HepG2 (cell line): ENCODE measurements around the gene DHX58. TPM values are rescaled to one million over a fixed set of nuclear protein-coding genes. Genes with fewer than 3 reads are reported as not detected.

Experiments
- AKAP8 ChIP-seq: sonication (generic); formaldehyde crosslinking; IDR thresholded peaks from 2 replicates; pipeline ENCODE4 v1.5.1; 2020; ENCODE audit warnings: mild to moderate bottlenecking, missing genetic modification reagents
- HMG20A ChIP-seq: IDR thresholded peaks from 2 replicates; pipeline ENCODE4 v1.6.1; 2016; ENCODE audit warnings: borderline replicate concordance
- SNRNP70 ChIP-seq: fragments of 200-400 bp; formaldehyde crosslinking; IDR thresholded peaks from 2 replicates; pipeline ENCODE4 v1.6.1; 2017; ENCODE audit warnings: mild to moderate bottlenecking, low read depth, low read length, moderate library complexity
- SP2 ChIP-seq: sonication (generic); formaldehyde crosslinking; IDR thresholded peaks from 2 replicates; pipeline ENCODE4 v1.5.1; 2020; ENCODE audit warnings: mild to moderate bottlenecking, missing genetic modification reagents
- SPEN ChIP-seq: sonication (generic); formaldehyde crosslinking; IDR thresholded peaks from 2 replicates; pipeline ENCODE4 v1.5.1; 2020; ENCODE audit warnings: low read depth, mild to moderate bottlenecking, missing genetic modification reagents
- XBP1 ChIP-seq: sonication (generic); formaldehyde crosslinking; IDR thresholded peaks from 2 replicates; pipeline ENCODE4 v1.5.0; 2020; ENCODE audit warnings: missing genetic modification reagents
- ZFX ChIP-seq: sonication (generic); formaldehyde crosslinking; IDR thresholded peaks from 2 replicates; pipeline ENCODE4 v1.4.0; 2020; ENCODE audit warnings: mild to moderate bottlenecking, low read depth, missing genetic modification reagents, moderate library complexity
- polyA plus RNA-seq, 8 experiments: library from polyadenylated mRNA; depleted of rRNA in 3 of 8; stranded (reverse) in 7 of 8; unstranded in 1 of 8; fragments of >200 nt; fragmentation: Illumina TruSeq in 4 of 8; extraction: Trizol in 4 of 8; gene quantifications; 2 replicates each; pipeline versions ENCODE4 v1.2.1 to v1.2.3, GENCODE V29; 2011 to 2016; ENCODE audit warnings: low read depth in 4 of 8, missing spikeins in 1 of 8, mixed read lengths in 1 of 8; ENCODE audit not compliant: insufficient read depth in 1 of 8
- total RNA-seq, 5 experiments: library from RNA; depleted of rRNA; stranded (reverse); fragments of >200 nt; fragmentation: Illumina TruSeq; extraction: Trizol; gene quantifications; 2 replicates each; pipeline ENCODE4 v1.2.3, GENCODE V29; 2016; ENCODE audit warnings: low read depth in 1 of 5
- TF ChIP-seq, protein P1 (sequence below): sonication (generic); formaldehyde crosslinking; IDR thresholded peaks from 2 replicates; pipeline ENCODE4 v1.5.1; 2020; ENCODE audit warnings: missing genetic modification reagents, mild to moderate bottlenecking, borderline replicate concordance
- TF ChIP-seq, protein P2 (sequence below): sonication (generic); formaldehyde crosslinking; IDR thresholded peaks from 2 replicates; pipeline ENCODE4 v1.4.0; 2020; ENCODE audit warnings: missing genetic modification reagents
- TF ChIP-seq, protein P3 (sequence below): sonication (generic); formaldehyde crosslinking; IDR thresholded peaks from 2 replicates; pipeline ENCODE4 v1.5.1; 2020; ENCODE audit warnings: mild to moderate bottlenecking, moderate library complexity, missing genetic modification reagents
- TF ChIP-seq, protein P4 (sequence below): sonication (generic); formaldehyde crosslinking; IDR thresholded peaks from 2 replicates; pipeline ENCODE4 v1.5.1; 2020; ENCODE audit warnings: mild to moderate bottlenecking, missing genetic modification reagents, borderline replicate concordance
- TF ChIP-seq, protein P5 (sequence below): sonication (generic); formaldehyde crosslinking; IDR thresholded peaks from 2 replicates; pipeline ENCODE4 v1.4.0; 2020; ENCODE audit warnings: mild to moderate bottlenecking, missing genetic modification reagents

Gene DHX58
- total and polyA plus RNA-seq, 2 of the 13 experiments (the other 11 are each of a cell fraction or from before 2014, with no cell fraction given) = 6.7 to 7.8 TPM

DNA sequence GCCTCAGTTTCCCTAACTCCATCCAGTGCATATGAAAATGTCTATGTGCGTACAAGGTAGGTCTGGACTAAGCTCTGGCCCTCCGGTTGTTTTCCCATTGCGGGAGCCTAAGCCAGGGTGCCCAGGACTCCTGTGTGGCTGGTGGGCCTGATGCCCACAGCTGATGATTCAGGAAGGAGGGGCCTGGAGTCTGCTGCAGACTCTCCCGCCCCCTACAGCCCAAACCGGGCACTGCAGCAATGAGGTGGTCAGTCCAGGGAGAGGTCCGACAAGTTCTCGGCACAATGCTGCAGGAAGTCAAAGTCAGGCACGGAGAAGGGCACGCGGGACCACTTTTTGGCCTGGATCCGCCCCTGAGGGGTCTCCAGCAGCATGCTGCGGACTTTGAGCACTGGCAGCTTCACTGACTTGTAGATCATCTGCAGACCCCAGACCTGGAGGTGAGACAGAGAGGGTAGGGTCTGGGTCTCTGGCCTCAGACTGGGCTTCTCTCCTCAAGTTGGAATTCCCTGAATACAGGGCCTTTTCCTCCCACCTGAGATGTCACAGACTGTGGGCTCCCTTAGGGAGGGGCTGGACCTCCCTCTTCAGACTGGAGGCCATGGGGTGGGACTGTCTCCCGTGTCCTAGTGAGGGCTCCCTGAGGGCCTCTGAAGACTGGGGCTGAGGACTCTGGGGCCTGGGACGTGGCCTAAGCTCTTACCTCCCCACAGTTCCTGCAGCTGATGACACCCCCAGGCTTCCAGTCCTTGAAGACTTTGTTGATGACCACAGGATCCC lies 10.8 kb downstream of the DHX58 start (continued):
- TF ChIP-seq, protein P1, sequence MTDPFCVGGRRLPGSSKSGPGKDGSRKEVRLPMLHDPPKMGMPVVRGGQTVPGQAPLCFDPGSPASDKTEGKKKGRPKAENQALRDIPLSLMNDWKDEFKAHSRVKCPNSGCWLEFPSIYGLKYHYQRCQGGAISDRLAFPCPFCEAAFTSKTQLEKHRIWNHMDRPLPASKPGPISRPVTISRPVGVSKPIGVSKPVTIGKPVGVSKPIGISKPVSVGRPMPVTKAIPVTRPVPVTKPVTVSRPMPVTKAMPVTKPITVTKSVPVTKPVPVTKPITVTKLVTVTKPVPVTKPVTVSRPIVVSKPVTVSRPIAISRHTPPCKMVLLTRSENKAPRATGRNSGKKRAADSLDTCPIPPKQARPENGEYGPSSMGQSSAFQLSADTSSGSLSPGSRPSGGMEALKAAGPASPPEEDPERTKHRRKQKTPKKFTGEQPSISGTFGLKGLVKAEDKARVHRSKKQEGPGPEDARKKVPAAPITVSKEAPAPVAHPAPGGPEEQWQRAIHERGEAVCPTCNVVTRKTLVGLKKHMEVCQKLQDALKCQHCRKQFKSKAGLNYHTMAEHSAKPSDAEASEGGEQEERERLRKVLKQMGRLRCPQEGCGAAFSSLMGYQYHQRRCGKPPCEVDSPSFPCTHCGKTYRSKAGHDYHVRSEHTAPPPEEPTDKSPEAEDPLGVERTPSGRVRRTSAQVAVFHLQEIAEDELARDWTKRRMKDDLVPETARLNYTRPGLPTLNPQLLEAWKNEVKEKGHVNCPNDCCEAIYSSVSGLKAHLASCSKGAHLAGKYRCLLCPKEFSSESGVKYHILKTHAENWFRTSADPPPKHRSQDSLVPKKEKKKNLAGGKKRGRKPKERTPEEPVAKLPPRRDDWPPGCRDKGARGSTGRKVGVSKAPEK (CRISPR knock-in tag) = no peak
- TF ChIP-seq AKAP8 (CRISPR knock-in tag) = no peak
- TF ChIP-seq ZFX = peak; percentile 12; the same call in 1 of the 2 replicates
- TF ChIP-seq, protein P2, sequence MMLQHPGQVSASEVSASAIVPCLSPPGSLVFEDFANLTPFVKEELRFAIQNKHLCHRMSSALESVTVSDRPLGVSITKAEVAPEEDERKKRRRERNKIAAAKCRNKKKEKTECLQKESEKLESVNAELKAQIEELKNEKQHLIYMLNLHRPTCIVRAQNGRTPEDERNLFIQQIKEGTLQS (CRISPR knock-in tag) = 0 out of 2 replicates have a peak, but pooled peaks have one; percentile 20
- TF ChIP-seq, protein P3, sequence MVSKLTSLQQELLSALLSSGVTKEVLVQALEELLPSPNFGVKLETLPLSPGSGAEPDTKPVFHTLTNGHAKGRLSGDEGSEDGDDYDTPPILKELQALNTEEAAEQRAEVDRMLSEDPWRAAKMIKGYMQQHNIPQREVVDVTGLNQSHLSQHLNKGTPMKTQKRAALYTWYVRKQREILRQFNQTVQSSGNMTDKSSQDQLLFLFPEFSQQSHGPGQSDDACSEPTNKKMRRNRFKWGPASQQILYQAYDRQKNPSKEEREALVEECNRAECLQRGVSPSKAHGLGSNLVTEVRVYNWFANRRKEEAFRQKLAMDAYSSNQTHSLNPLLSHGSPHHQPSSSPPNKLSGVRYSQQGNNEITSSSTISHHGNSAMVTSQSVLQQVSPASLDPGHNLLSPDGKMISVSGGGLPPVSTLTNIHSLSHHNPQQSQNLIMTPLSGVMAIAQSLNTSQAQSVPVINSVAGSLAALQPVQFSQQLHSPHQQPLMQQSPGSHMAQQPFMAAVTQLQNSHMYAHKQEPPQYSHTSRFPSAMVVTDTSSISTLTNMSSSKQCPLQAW = no peak
- TF ChIP-seq, protein P4, sequence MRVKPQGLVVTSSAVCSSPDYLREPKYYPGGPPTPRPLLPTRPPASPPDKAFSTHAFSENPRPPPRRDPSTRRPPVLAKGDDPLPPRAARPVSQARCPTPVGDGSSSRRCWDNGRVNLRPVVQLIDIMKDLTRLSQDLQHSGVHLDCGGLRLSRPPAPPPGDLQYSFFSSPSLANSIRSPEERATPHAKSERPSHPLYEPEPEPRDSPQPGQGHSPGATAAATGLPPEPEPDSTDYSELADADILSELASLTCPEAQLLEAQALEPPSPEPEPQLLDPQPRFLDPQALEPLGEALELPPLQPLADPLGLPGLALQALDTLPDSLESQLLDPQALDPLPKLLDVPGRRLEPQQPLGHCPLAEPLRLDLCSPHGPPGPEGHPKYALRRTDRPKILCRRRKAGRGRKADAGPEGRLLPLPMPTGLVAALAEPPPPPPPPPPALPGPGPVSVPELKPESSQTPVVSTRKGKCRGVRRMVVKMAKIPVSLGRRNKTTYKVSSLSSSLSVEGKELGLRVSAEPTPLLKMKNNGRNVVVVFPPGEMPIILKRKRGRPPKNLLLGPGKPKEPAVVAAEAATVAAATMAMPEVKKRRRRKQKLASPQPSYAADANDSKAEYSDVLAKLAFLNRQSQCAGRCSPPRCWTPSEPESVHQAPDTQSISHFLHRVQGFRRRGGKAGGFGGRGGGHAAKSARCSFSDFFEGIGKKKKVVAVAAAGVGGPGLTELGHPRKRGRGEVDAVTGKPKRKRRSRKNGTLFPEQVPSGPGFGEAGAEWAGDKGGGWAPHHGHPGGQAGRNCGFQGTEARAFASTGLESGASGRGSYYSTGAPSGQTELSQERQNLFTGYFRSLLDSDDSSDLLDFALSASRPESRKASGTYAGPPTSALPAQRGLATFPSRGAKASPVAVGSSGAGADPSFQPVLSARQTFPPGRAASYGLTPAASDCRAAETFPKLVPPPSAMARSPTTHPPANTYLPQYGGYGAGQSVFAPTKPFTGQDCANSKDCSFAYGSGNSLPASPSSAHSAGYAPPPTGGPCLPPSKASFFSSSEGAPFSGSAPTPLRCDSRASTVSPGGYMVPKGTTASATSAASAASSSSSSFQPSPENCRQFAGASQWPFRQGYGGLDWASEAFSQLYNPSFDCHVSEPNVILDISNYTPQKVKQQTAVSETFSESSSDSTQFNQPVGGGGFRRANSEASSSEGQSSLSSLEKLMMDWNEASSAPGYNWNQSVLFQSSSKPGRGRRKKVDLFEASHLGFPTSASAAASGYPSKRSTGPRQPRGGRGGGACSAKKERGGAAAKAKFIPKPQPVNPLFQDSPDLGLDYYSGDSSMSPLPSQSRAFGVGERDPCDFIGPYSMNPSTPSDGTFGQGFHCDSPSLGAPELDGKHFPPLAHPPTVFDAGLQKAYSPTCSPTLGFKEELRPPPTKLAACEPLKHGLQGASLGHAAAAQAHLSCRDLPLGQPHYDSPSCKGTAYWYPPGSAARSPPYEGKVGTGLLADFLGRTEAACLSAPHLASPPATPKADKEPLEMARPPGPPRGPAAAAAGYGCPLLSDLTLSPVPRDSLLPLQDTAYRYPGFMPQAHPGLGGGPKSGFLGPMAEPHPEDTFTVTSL (CRISPR knock-in tag) = no peak
- TF ChIP-seq SPEN = no peak; the same call in 1 of the 2 replicates
- TF ChIP-seq SP2 = no peak
- no peak for TF ChIP-seq SNRNP70
- TF ChIP-seq, protein P5, sequence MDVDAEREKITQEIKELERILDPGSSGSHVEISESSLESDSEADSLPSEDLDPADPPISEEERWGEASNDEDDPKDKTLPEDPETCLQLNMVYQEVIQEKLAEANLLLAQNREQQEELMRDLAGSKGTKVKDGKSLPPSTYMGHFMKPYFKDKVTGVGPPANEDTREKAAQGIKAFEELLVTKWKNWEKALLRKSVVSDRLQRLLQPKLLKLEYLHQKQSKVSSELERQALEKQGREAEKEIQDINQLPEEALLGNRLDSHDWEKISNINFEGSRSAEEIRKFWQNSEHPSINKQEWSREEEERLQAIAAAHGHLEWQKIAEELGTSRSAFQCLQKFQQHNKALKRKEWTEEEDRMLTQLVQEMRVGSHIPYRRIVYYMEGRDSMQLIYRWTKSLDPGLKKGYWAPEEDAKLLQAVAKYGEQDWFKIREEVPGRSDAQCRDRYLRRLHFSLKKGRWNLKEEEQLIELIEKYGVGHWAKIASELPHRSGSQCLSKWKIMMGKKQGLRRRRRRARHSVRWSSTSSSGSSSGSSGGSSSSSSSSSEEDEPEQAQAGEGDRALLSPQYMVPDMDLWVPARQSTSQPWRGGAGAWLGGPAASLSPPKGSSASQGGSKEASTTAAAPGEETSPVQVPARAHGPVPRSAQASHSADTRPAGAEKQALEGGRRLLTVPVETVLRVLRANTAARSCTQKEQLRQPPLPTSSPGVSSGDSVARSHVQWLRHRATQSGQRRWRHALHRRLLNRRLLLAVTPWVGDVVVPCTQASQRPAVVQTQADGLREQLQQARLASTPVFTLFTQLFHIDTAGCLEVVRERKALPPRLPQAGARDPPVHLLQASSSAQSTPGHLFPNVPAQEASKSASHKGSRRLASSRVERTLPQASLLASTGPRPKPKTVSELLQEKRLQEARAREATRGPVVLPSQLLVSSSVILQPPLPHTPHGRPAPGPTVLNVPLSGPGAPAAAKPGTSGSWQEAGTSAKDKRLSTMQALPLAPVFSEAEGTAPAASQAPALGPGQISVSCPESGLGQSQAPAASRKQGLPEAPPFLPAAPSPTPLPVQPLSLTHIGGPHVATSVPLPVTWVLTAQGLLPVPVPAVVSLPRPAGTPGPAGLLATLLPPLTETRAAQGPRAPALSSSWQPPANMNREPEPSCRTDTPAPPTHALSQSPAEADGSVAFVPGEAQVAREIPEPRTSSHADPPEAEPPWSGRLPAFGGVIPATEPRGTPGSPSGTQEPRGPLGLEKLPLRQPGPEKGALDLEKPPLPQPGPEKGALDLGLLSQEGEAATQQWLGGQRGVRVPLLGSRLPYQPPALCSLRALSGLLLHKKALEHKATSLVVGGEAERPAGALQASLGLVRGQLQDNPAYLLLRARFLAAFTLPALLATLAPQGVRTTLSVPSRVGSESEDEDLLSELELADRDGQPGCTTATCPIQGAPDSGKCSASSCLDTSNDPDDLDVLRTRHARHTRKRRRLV (CRISPR knock-in tag) = no peak
- TF ChIP-seq HMG20A (CRISPR knock-in tag) = no peak
- TF ChIP-seq XBP1 (CRISPR knock-in tag) = no peak
